ENCODE measurements around the gene RAD51D.

DNA sequence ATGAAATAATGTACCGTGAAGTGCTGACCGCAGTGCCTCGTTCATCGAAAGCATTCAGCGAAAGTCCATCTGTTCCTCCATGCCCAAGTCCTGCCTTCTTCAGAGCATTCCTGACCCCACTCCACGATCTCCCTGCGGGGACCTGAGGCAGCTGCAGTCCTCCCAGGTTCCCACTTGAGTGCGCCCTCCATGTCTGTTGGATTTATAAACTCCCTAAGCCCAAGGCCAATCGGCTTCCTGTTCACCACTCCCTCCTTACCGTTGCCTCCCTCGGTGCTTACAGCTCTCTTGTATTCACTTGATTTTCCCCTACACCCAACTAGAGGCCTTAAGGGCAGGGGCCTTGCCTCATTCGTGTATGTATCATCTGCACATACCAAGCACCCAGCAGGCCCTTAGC, 2.8 kb downstream of the RAD51D start:
- TF ChIP-seq ZFP30 (CRISPR knock-in tag; IDR thresholded peaks at IDR 0.05): no peak
- TF ChIP-seq, protein P1, sequence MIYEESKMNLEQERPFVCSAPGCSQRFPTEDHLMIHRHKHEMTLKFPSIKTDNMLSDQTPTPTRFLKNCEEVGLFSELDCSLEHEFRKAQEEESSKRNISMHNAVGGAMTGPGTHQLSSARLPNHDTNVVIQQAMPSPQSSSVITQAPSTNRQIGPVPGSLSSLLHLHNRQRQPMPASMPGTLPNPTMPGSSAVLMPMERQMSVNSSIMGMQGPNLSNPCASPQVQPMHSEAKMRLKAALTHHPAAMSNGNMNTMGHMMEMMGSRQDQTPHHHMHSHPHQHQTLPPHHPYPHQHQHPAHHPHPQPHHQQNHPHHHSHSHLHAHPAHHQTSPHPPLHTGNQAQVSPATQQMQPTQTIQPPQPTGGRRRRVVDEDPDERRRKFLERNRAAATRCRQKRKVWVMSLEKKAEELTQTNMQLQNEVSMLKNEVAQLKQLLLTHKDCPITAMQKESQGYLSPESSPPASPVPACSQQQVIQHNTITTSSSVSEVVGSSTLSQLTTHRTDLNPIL (CRISPR knock-in tag; IDR thresholded peaks at IDR 0.05; ENCODE audit: low read depth): no peak
- no peak for TF ChIP-seq GLIS3 (CRISPR knock-in tag; IDR thresholded peaks at IDR 0.05)
- TF ChIP-seq RARB (CRISPR knock-in tag; IDR thresholded peaks at IDR 0.05): no peak
- no peak for TF ChIP-seq CSDC2 (CRISPR knock-in tag; IDR thresholded peaks at IDR 0.05)
- TF ChIP-seq, protein P2, sequence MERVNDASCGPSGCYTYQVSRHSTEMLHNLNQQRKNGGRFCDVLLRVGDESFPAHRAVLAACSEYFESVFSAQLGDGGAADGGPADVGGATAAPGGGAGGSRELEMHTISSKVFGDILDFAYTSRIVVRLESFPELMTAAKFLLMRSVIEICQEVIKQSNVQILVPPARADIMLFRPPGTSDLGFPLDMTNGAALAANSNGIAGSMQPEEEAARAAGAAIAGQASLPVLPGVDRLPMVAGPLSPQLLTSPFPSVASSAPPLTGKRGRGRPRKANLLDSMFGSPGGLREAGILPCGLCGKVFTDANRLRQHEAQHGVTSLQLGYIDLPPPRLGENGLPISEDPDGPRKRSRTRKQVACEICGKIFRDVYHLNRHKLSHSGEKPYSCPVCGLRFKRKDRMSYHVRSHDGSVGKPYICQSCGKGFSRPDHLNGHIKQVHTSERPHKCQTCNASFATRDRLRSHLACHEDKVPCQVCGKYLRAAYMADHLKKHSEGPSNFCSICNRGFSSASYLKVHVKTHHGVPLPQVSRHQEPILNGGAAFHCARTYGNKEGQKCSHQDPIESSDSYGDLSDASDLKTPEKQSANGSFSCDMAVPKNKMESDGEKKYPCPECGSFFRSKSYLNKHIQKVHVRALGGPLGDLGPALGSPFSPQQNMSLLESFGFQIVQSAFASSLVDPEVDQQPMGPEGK (CRISPR knock-in tag; IDR thresholded peaks at IDR 0.05; ENCODE audit: borderline replicate concordance): no peak
- TF ChIP-seq ZC3H10 (CRISPR knock-in tag; IDR thresholded peaks at IDR 0.05): no peak
- TF ChIP-seq ZNF8 (CRISPR knock-in tag; IDR thresholded peaks at IDR 0.05): no peak
- TF ChIP-seq ISL1 (CRISPR knock-in tag; IDR thresholded peaks at IDR 0.05): no peak
- no peak for TF ChIP-seq ARNTL (CRISPR knock-in tag; IDR thresholded peaks at IDR 0.05; ENCODE audit: borderline replicate concordance, low read depth)
